Endothelial cell of umbilical vein (primary cell): ENCODE measurements around the gene TAS1R3. TPM values are rescaled to one million over a fixed set of nuclear protein-coding genes. Genes with fewer than 3 reads are reported as not detected.

Experiments
- BruUV-seq: library from RNA; stranded (reverse); fragments of 400-500 nt; replicated peaks from 2 replicates; lab custom pipeline; 2021; lab: Mats Ljungman, UMichigan
- CTCF ChIA-PET: fragments of 300-600, 350-600 bp; sonication (Branson Sonifier 250); formaldehyde crosslinking; loops from one replicate; lab custom pipeline; 2021; ENCODE audit warnings: antibody characterized with exemption, inconsistent platforms; lab: Charles Lee
- POLR2A ChIA-PET: fragments of 300-600, 350-600 bp; sonication (Branson Sonifier 250); formaldehyde crosslinking; loops from one replicate; lab custom pipeline; 2021; ENCODE audit warnings: antibody characterized with exemption, inconsistent platforms; lab: Charles Lee
- DNase-seq: peaks from one replicate; pipeline ENCODE4 v3.0.0-alpha.2; 2011; ENCODE audit warnings: low read depth, low spot score
- FAIRE-seq: peaks from 2 replicates; lab custom pipeline; 2011; peaks lifted over from hg19 to GRCh38; lab: Jason Lieb, UNC
- H2AFZ ChIP-seq: 2 replicates; pipeline ENCODE4 v1.6.0; 2012; ENCODE audit warnings: low read depth, low read length, control low read depth, inconsistent platforms
- H3K27ac ChIP-seq: 2 replicates; pipeline ENCODE4 v1.5.1; 2011; ENCODE audit warnings: low read depth, mild to moderate bottlenecking, control low read depth, low read length, moderate library complexity; ENCODE audit not compliant: insufficient read depth
- H3K27me3 ChIP-seq, 2 experiments: 2 replicates each; pipeline versions ENCODE4 v1.6.0 to v1.6.1; 2011; ENCODE audit warnings: low read length in 2 of 2, mixed read lengths in 1 of 2; ENCODE audit not compliant: control insufficient read depth in 2 of 2, insufficient read depth in 2 of 2
- H3K36me3 ChIP-seq, 2 experiments: 2 replicates in 1 of 2; 3 replicates in 1 of 2; pipeline ENCODE4 v1.5.1; 2011; ENCODE audit warnings: low read length in 2 of 2, mild to moderate bottlenecking in 1 of 2, moderate library complexity in 1 of 2; ENCODE audit not compliant: control insufficient read depth in 2 of 2, insufficient read depth in 2 of 2; ENCODE audit errors: extremely low read depth in 1 of 2
- H3K4me1 ChIP-seq: 3 replicates; pipeline ENCODE4 v1.5.1; 2011; ENCODE audit warnings: mild to moderate bottlenecking, low read length; ENCODE audit not compliant: control insufficient read depth, insufficient read depth; ENCODE audit errors: extremely low read depth
- H3K4me2 ChIP-seq: 2 replicates; pipeline ENCODE4 v1.6.1; 2011; ENCODE audit warnings: low read length, control low read depth, mixed read lengths; ENCODE audit not compliant: insufficient read depth
- H3K4me3 ChIP-seq, 3 experiments: fragments of 200-600 bp in 1 of 3; sonication (generic), shearing (Covaris generic) in 1 of 3; replicated peaks in 1 of 3; 2 replicates each; pipeline ENCODE4 v1.5.1; 2011 to 2016; ENCODE audit warnings: control low read depth in 3 of 3, low read length in 3 of 3, mild to moderate bottlenecking in 2 of 3, inconsistent platforms in 1 of 3, low read depth in 1 of 3, moderate library complexity in 1 of 3; ENCODE audit not compliant: insufficient read depth in 1 of 3
- H3K79me2 ChIP-seq: 2 replicates; pipeline ENCODE4 v1.6.0; 2012; ENCODE audit warnings: low read length, inconsistent platforms; ENCODE audit not compliant: control insufficient read depth, insufficient read depth
- H3K9ac ChIP-seq: replicated peaks from 2 replicates; pipeline ENCODE3; 2011; ENCODE audit warnings: low read length, control low read depth; ENCODE audit not compliant: insufficient read depth; ENCODE audit errors: extremely low read depth
- H3K9me1 ChIP-seq: replicated peaks from 3 replicates; pipeline ENCODE4 v1.6.0; 2011; ENCODE audit warnings: mild to moderate bottlenecking, low read length; ENCODE audit not compliant: control insufficient read depth, insufficient read depth; ENCODE audit errors: extremely low read depth
- H3K9me3 ChIP-seq: replicated peaks from 2 replicates; pipeline ENCODE4 v1.5.1; 2012; ENCODE audit warnings: low read length, inconsistent platforms; ENCODE audit not compliant: control insufficient read depth, insufficient read depth
- H4K20me1 ChIP-seq: replicated peaks from 2 replicates; pipeline ENCODE3; 2011; ENCODE audit warnings: mild to moderate bottlenecking, low read length; ENCODE audit not compliant: control insufficient read depth, insufficient read depth; ENCODE audit errors: extremely low read depth
- CTCF ChIP-seq, 2 donors: IDR thresholded peaks; 1 replicate in 1 of 2; 2 replicates in 1 of 2; pipeline ENCODE4 v1.5.1; 2011; ENCODE audit warnings: low read length in 2 of 2, mild to moderate bottlenecking in 2 of 2, moderate library complexity in 2 of 2, control low read depth in 1 of 2, inconsistent platforms in 1 of 2, low read depth in 1 of 2; ENCODE audit not compliant: insufficient read depth in 1 of 2; ENCODE audit errors: extremely low read depth in 1 of 2
- EZH2 ChIP-seq: IDR thresholded peaks from 2 replicates; pipeline ENCODE4 v1.6.1; 2012; ENCODE audit warnings: borderline replicate concordance, low read depth, mild to moderate bottlenecking, moderate library complexity, low read length, inconsistent platforms; ENCODE audit not compliant: severe bottlenecking
- FOS ChIP-seq: IDR thresholded peaks from 2 replicates; pipeline ENCODE4 v1.6.1; 2011; ENCODE audit warnings: mild to moderate bottlenecking, low read length, moderate library complexity, borderline replicate concordance; ENCODE audit not compliant: insufficient read depth
- GATA2 ChIP-seq: IDR thresholded peaks from 2 replicates; pipeline ENCODE4 v1.7.0; 2011; ENCODE audit warnings: low read depth, mild to moderate bottlenecking, moderate library complexity, mixed read lengths, low read length; ENCODE audit not compliant: insufficient read length, insufficient read depth
- JUN ChIP-seq: IDR thresholded peaks from 2 replicates; pipeline ENCODE4 v1.6.1; 2011; ENCODE audit warnings: borderline replicate concordance, low read depth; ENCODE audit not compliant: insufficient read length, insufficient read depth
- MYC ChIP-seq: IDR thresholded peaks from one replicate; pipeline ENCODE4 v1.6.1; 2011; ENCODE audit warnings: mild to moderate bottlenecking, low read depth, low read length
- POLR2A ChIP-seq: IDR thresholded peaks from 2 replicates; pipeline ENCODE4 v1.6.1; 2012; ENCODE audit warnings: low read depth, mild to moderate bottlenecking, control low read depth, low read length
- POLR2AphosphoS5 ChIP-seq: IDR thresholded peaks from 2 replicates; pipeline ENCODE4 v1.6.1; 2012; ENCODE audit warnings: low read depth, mild to moderate bottlenecking, control low read depth, low read length, moderate library complexity; ENCODE audit not compliant: insufficient read depth
- dilution Hi-C: fragments of 300-500 bp; cut with MboI; formaldehyde crosslinking; loops from one replicate; pipeline ENCODE4 v1.15.0; 2019; ENCODE audit warnings: low sequenced_read_pairs; ENCODE audit not compliant: extremely low pct_ligation_motif_present
- intact Hi-C: fragments of 100-400 bp; cut with micrococcal nuclease; formaldehyde crosslinking; loops from one replicate; pipeline ENCODE4 v1.10.0; 2022
- polyA plus RNA-seq, 4 experiments: library from polyadenylated mRNA; depleted of rRNA in 3 of 4; stranded (reverse) in 3 of 4; unstranded in 1 of 4; fragments of >200 nt; gene quantifications; 2 replicates each; pipeline versions ENCODE4 v1.2.1 to v1.2.3, GENCODE V29; 2011 to 2012; ENCODE audit warnings: missing spikeins in 1 of 4
- total RNA-seq: library from RNA; stranded (reverse); gene quantifications from 2 replicates; pipeline ENCODE4 v1.2.3, GENCODE V29; 2021
- TF ChIP-seq, protein P1 (sequence below): IDR thresholded peaks from 2 replicates; pipeline ENCODE4 v1.6.1; 2011; ENCODE audit not compliant: insufficient read depth, insufficient read length

The TAS1R3 gene
- total and polyA plus RNA-seq, 2 donors (not counting 3 experiments of a cell fraction or from before 2014, with no cell fraction given): 0.26 to 0.38 TPM

GRCh38 chr1:1335792-1336248, 4.7 kb downstream of the TAS1R3 start:
- POLR2A ChIA-PET: no interaction called here
- peaks cover 0 to 12% of the 10 kb centered on the region in 2 experiments for H3K36me3 ChIP-seq

More at GRCh38 chr1:1335792-1336248, 4.7 kb downstream of the TAS1R3 start:
- Histone ChIP-seq H3K9me3 (no peaks in the 10 kb centered on the region), H3K27ac (no peak overlapping the region), H3K27me3 (no peaks in the 10 kb centered on the region), H3K4me1 (no peaks in the 10 kb centered on the region), H3K9ac (no peak overlapping the region), H3K9me1 (no peaks in the 10 kb centered on the region), H3K4me2 (no peak overlapping the region), H2AFZ (no peak overlapping the region), H4K20me1 (no peaks in the 10 kb centered on the region), H3K79me2 (no peaks in the 10 kb centered on the region), H3K4me3 (no peak overlapping the region)
- no peak for DNase-seq
- intact Hi-C loops: no loop called here
- CTCF ChIA-PET: interaction anchor here (1.7 kb wide), 1 partner anchor 12 kb away, joined by 4 read pairs; no protein-coding TSS in a partner anchor
- FAIRE-seq: no peak
- dilution Hi-C loops: no loop called here
- no TSS peak for BruUV-seq
- TF ChIP-seq MYC (no peak), JUN (no peak), FOS (no peak), POLR2A (no peak), CTCF (IDR thresholded peaks at IDR 0.05; ENCODE audit: extremely low read depth in 1 of 2, insufficient read depth in 1 of 2, low read depth in 1 of 2, low read length in 2 of 2) (no peak), GATA2 (no peak), EZH2 (no peak), POLR2AphosphoS5 (no peak)
- TF ChIP-seq, protein P1, sequence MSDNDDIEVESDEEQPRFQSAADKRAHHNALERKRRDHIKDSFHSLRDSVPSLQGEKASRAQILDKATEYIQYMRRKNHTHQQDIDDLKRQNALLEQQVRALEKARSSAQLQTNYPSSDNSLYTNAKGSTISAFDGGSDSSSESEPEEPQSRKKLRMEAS: no peak
